WTC11 (cell line): ENCODE results near the gene SMTN. TPM values are rescaled to one million over a fixed set of nuclear protein-coding genes. Genes with fewer than 3 reads are reported as not detected.

Experiments used
- ATAC-seq: fragments of 200-7000 bp; cut with Tn5 transposase; 2 replicates; pipeline ENCODE4 v1.10.0; 2021; ENCODE audit warnings: mild to moderate bottlenecking, moderate library complexity
- CTCF ChIA-PET: fragments of 300-600 bp; sonication (Branson Sonifier 250); formaldehyde crosslinking; loops from one replicate; lab custom pipeline; 2021; ENCODE audit warnings: antibody characterized with exemption; lab: Charles Lee
- POLR2A ChIA-PET: fragments of 350-600 bp; sonication (Branson Sonifier 250); formaldehyde crosslinking; loops from one replicate; lab custom pipeline; 2021; ENCODE audit warnings: antibody characterized with exemption; lab: Charles Lee
- DNase-seq: peaks from one replicate; pipeline ENCODE4 v3.0.0; 2021; ENCODE audit warnings: low spot score
- H3K27ac Mint-ChIP-seq: 2 replicates; pipeline ENCODE4 v1.8.0; 2021; ENCODE audit warnings: mixed read lengths
- H3K27me3 Mint-ChIP-seq: 2 replicates; pipeline ENCODE4 v1.8.0; 2021; ENCODE audit warnings: low read depth, mild to moderate bottlenecking, moderate library complexity, mixed read lengths
- H3K36me3 Mint-ChIP-seq: 2 replicates; pipeline ENCODE4 v1.8.0; 2021; ENCODE audit warnings: mixed read lengths
- H3K4me1 Mint-ChIP-seq: 2 replicates; pipeline ENCODE4 v1.8.0; 2022; ENCODE audit warnings: mixed read lengths
- H3K4me3 Mint-ChIP-seq: 2 replicates; pipeline ENCODE4 v1.8.0; 2021; ENCODE audit warnings: mild to moderate bottlenecking, moderate library complexity, mixed read lengths
- H3K9me3 Mint-ChIP-seq: 2 replicates; pipeline ENCODE4 v1.8.0; 2021; ENCODE audit warnings: mixed read lengths
- AFF4 ChIP-seq: sonication (generic); formaldehyde crosslinking; IDR thresholded peaks from 2 replicates; pipeline ENCODE4 v1.8.1; 2023; ENCODE audit warnings: mild to moderate bottlenecking, missing genetic modification reagents, borderline replicate concordance
- CDX4 ChIP-seq: fragments of 250-450 bp; sonication (Bioruptor Pico); IDR thresholded peaks from 2 replicates; pipeline ENCODE4 v1.9.0; 2021; ENCODE audit warnings: moderate library complexity, mild to moderate bottlenecking, inconsistent platforms, borderline replicate concordance
- ERG ChIP-seq: fragments of 250-450 bp; sonication (Bioruptor Pico); IDR thresholded peaks from 2 replicates; pipeline ENCODE4 v1.8.0; 2021; ENCODE audit warnings: mild to moderate bottlenecking
- ESRRA ChIP-seq: sonication (generic); formaldehyde crosslinking; IDR thresholded peaks from 2 replicates; pipeline ENCODE4 v1.8.1; 2022; ENCODE audit warnings: mild to moderate bottlenecking, missing genetic modification reagents, borderline replicate concordance
- FOXK1 ChIP-seq: sonication (generic); formaldehyde crosslinking; IDR thresholded peaks from 2 replicates; pipeline ENCODE4 v1.8.0; 2022; ENCODE audit warnings: mild to moderate bottlenecking, moderate library complexity, missing genetic modification reagents
- FOXP1 ChIP-seq: sonication (generic); formaldehyde crosslinking; IDR thresholded peaks from 2 replicates; pipeline ENCODE4 v1.8.0; 2022; ENCODE audit warnings: missing genetic modification reagents, mild to moderate bottlenecking, moderate library complexity, borderline replicate concordance
- FOXP4 ChIP-seq: sonication (generic); formaldehyde crosslinking; IDR thresholded peaks from 2 replicates; pipeline ENCODE4 v1.8.0; 2022; ENCODE audit warnings: mild to moderate bottlenecking, missing genetic modification reagents
- GTF2I ChIP-seq: fragments of 250-450 bp; sonication (Bioruptor Pico); conservative IDR thresholded peaks from 2 replicates; pipeline ENCODE4 v1.4.0; 2021; ENCODE audit warnings: mild to moderate bottlenecking
- HMGXB4 ChIP-seq: sonication (generic); formaldehyde crosslinking; IDR thresholded peaks from 2 replicates; pipeline ENCODE4 v1.8.1; 2023; ENCODE audit warnings: mild to moderate bottlenecking, moderate library complexity, missing genetic modification reagents
- IRF1 ChIP-seq: sonication (generic); formaldehyde crosslinking; IDR thresholded peaks from 2 replicates; pipeline ENCODE4 v1.8.0; 2023; ENCODE audit warnings: missing genetic modification reagents
- NFE2L1 ChIP-seq: sonication (generic); formaldehyde crosslinking; IDR thresholded peaks from 2 replicates; pipeline ENCODE4 v1.8.1; 2023; ENCODE audit warnings: missing genetic modification reagents
- NFYB ChIP-seq: sonication (generic); formaldehyde crosslinking; conservative IDR thresholded peaks from 2 replicates; pipeline ENCODE4 v1.8.0; 2022; ENCODE audit warnings: low read depth, missing genetic modification reagents
- PRDM15 ChIP-seq: sonication (generic); formaldehyde crosslinking; IDR thresholded peaks from 2 replicates; pipeline ENCODE4 v1.8.0; 2022; ENCODE audit warnings: missing genetic modification reagents
- TEAD4 ChIP-seq: sonication (generic); formaldehyde crosslinking; IDR thresholded peaks from 2 replicates; pipeline ENCODE4 v1.8.0; 2022; ENCODE audit warnings: mild to moderate bottlenecking, missing genetic modification reagents
- USF2 ChIP-seq: sonication (generic); formaldehyde crosslinking; IDR thresholded peaks from 2 replicates; pipeline ENCODE4 v1.8.1; 2023; ENCODE audit warnings: mild to moderate bottlenecking, missing genetic modification reagents, moderate library complexity
- ZNF121 ChIP-seq: sonication (generic); formaldehyde crosslinking; IDR thresholded peaks from 2 replicates; pipeline ENCODE4 v1.8.0; 2023; ENCODE audit warnings: missing genetic modification reagents
- ZNF317 ChIP-seq: sonication (generic); formaldehyde crosslinking; IDR thresholded peaks from 2 replicates; pipeline ENCODE4 v1.8.1; 2023; ENCODE audit warnings: low read depth, mild to moderate bottlenecking, moderate library complexity, missing genetic modification reagents, borderline replicate concordance
- ZNF512 ChIP-seq: sonication (generic); formaldehyde crosslinking; IDR thresholded peaks from 2 replicates; pipeline ENCODE4 v1.8.1; 2022; ENCODE audit warnings: missing genetic modification reagents, borderline replicate concordance
- ZNF671 ChIP-seq: fragments of 250-450 bp; sonication (Bioruptor Pico); IDR thresholded peaks from 2 replicates; pipeline ENCODE4 v1.8.0; 2021; ENCODE audit warnings: mild to moderate bottlenecking
- total RNA-seq: library from RNA; stranded (reverse); gene quantifications from 3 replicates; pipeline ENCODE4 v1.2.3, GENCODE V29; 2021

Gene SMTN
- total RNA-seq, 1 experiment from 2014 or later, result 34.5 TPM

GRCh38 chr22:31091106-31091975 lies 10.2 kb downstream of the SMTN start:
- Mint-ChIP-seq H3K9me3 (no peaks in the 10 kb centered on the region), H3K4me3 (no peak overlapping the region), H3K36me3 (no peaks in the 10 kb centered on the region), H3K27ac (no peak overlapping the region), H3K27me3 (no peaks in the 10 kb centered on the region), H3K4me1 (no peaks in the 10 kb centered on the region)
- TF ChIP-seq ZNF512 (no peak), FOXP4 (no peak), NFE2L1 (CRISPR knock-in tag) (no peak), ESRRA (CRISPR knock-in tag) (no peak), NFYB (no peak), PRDM15 (CRISPR knock-in tag) (no peak), HMGXB4 (CRISPR knock-in tag) (no peak), ERG (CRISPR knock-in tag) (no peak), TEAD4 (CRISPR knock-in tag) (no peak), AFF4 (no peak), CDX4 (CRISPR knock-in tag) (no peak), ZNF121 (CRISPR knock-in tag) (no peak), FOXP1 (CRISPR knock-in tag) (no peak), ZNF671 (CRISPR knock-in tag) (no peak), USF2 (CRISPR knock-in tag) (no peak), IRF1 (no peak), ZNF317 (no peak), FOXK1 (CRISPR knock-in tag) (no peak), GTF2I (CRISPR knock-in tag) (no peak)
- ChIA-PET CTCF (interaction anchor here (1.0 to 21.8 kb wide), 2 partner anchors 14 to 43 kb away, joined by 3 to 363 read pairs; partner anchors contain the start of gene SELENOM), POLR2A (no interaction called here)
- DNase-seq (no peak), ATAC-seq (no peak; the same call in 1 of the 2 replicates)
